Panc1 (cell line): ENCODE data around the gene ANKMY1.

Experiments
- POLR2AphosphoS5 ChIP-seq: IDR thresholded peaks from 2 replicates; pipeline ENCODE4 v1.6.1; 2012; ENCODE audit warnings: mild to moderate bottlenecking, low read depth, low read length, moderate library complexity
- SIN3A ChIP-seq: IDR thresholded peaks from 2 replicates; pipeline ENCODE4 v1.6.1; 2012; ENCODE audit warnings: low read depth, mild to moderate bottlenecking, low read length, moderate library complexity, borderline replicate concordance; ENCODE audit not compliant: insufficient read depth
- TF ChIP-seq, protein P1 (sequence below): fragments of 450-650 bp; IDR thresholded peaks from 2 replicates; pipeline ENCODE4 v1.5.1; 2017; ENCODE audit warnings: mild to moderate bottlenecking
- TF ChIP-seq, protein P2 (sequence below), 2 experiments: IDR thresholded peaks; 2 replicates each; pipeline ENCODE4 v1.6.1; 2011 to 2012; ENCODE audit warnings: low read depth in 2 of 2, control low read depth in 1 of 2, low read length in 1 of 2, mild to moderate bottlenecking in 1 of 2, moderate library complexity in 1 of 2; ENCODE audit not compliant: insufficient read depth in 1 of 2

DNA sequence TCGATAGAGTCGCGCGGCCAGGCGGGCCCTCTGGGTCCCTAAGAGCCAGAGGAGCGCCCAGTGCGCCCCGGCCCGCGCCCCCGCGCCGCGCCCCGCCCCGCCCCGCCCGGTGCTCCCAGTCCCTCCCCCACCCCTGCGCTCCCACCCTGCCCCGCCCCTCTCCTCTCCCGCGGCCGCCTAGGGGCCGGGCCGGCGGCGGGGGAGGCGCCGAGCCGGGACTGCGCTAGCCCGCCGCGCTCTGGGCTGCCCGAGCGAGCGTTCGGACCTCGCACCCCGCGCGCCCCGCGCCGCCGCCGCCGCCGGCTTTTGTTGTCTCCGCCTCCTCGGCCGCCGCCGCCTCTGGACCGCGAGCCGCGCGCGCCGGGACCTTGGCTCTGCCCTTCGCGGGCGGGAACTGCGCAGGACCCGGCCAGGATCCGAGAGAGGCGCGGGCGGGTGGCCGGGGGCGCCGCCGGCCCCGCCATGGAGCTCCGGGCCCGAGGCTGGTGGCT lies 122.3 kb downstream of the ANKMY1 start, which contains the start of gene GPC1:
- TF ChIP-seq, protein P1, sequence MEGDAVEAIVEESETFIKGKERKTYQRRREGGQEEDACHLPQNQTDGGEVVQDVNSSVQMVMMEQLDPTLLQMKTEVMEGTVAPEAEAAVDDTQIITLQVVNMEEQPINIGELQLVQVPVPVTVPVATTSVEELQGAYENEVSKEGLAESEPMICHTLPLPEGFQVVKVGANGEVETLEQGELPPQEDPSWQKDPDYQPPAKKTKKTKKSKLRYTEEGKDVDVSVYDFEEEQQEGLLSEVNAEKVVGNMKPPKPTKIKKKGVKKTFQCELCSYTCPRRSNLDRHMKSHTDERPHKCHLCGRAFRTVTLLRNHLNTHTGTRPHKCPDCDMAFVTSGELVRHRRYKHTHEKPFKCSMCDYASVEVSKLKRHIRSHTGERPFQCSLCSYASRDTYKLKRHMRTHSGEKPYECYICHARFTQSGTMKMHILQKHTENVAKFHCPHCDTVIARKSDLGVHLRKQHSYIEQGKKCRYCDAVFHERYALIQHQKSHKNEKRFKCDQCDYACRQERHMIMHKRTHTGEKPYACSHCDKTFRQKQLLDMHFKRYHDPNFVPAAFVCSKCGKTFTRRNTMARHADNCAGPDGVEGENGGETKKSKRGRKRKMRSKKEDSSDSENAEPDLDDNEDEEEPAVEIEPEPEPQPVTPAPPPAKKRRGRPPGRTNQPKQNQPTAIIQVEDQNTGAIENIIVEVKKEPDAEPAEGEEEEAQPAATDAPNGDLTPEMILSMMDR = no peak
- TF ChIP-seq SIN3A (no peak), POLR2AphosphoS5 (no peak)
- TF ChIP-seq, protein P2, sequence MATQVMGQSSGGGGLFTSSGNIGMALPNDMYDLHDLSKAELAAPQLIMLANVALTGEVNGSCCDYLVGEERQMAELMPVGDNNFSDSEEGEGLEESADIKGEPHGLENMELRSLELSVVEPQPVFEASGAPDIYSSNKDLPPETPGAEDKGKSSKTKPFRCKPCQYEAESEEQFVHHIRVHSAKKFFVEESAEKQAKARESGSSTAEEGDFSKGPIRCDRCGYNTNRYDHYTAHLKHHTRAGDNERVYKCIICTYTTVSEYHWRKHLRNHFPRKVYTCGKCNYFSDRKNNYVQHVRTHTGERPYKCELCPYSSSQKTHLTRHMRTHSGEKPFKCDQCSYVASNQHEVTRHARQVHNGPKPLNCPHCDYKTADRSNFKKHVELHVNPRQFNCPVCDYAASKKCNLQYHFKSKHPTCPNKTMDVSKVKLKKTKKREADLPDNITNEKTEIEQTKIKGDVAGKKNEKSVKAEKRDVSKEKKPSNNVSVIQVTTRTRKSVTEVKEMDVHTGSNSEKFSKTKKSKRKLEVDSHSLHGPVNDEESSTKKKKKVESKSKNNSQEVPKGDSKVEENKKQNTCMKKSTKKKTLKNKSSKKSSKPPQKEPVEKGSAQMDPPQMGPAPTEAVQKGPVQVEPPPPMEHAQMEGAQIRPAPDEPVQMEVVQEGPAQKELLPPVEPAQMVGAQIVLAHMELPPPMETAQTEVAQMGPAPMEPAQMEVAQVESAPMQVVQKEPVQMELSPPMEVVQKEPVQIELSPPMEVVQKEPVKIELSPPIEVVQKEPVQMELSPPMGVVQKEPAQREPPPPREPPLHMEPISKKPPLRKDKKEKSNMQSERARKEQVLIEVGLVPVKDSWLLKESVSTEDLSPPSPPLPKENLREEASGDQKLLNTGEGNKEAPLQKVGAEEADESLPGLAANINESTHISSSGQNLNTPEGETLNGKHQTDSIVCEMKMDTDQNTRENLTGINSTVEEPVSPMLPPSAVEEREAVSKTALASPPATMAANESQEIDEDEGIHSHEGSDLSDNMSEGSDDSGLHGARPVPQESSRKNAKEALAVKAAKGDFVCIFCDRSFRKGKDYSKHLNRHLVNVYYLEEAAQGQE (IDR thresholded peaks at IDR 0.05; ENCODE audit: insufficient read depth in 1 of 2, low read depth in 2 of 2, low read length in 1 of 2) = no peak
